ENCODE data around the gene SORCS3.

The SORCS3 gene

DNA sequence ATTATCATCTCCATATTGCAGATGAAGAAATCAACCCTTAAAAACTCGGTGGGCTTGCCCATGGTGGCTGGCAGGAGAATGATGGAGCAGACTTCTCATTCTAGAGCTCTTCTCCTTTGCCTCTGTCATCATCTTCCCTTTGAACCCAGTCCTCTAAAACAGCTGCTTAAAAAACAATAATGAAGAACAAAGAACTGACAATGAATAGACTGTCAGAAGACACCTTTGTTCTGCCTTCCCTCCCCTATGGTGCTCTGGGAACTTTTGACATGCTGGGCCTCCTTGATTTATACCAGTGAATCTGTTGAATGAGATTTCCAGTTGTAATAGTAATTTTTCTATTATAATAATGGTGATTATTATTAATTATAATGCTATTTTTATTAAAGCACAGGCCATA, 103.0 kb downstream of the SORCS3 start:
- TF ChIP-seq, protein P1, sequence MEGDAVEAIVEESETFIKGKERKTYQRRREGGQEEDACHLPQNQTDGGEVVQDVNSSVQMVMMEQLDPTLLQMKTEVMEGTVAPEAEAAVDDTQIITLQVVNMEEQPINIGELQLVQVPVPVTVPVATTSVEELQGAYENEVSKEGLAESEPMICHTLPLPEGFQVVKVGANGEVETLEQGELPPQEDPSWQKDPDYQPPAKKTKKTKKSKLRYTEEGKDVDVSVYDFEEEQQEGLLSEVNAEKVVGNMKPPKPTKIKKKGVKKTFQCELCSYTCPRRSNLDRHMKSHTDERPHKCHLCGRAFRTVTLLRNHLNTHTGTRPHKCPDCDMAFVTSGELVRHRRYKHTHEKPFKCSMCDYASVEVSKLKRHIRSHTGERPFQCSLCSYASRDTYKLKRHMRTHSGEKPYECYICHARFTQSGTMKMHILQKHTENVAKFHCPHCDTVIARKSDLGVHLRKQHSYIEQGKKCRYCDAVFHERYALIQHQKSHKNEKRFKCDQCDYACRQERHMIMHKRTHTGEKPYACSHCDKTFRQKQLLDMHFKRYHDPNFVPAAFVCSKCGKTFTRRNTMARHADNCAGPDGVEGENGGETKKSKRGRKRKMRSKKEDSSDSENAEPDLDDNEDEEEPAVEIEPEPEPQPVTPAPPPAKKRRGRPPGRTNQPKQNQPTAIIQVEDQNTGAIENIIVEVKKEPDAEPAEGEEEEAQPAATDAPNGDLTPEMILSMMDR (IDR thresholded peaks at IDR 0.05; ENCODE audit: extremely low read depth, insufficient read depth, missing control alignments) = no peak
- in situ Hi-C loops (cut with MboI; ENCODE audit: low pct_unique_long_range_greater_than_20kb, low sequenced_read_pairs, unreplicated experiment) = no loop called here
- DNase-seq (ENCODE audit: low spot score) = no peak

DNA sequence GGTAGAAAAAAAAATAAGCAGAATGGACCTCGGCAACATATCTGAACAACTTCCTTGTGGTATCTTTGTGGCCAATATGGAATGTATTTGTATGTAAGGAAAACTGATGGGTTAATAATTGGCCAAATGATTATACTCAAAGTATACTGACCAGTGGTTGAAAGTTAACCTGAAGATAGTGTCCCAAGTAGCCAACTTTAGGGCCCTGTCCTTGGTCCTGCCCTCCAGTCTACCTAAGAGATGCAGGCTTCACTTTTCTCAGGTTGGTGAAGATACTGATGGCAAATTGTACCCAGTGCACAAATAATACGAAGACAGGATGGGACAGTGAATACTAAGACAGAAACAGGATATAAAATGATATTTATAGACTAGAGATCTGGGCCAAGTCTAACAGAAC, 109.2 kb downstream of the SORCS3 start:
- DNase-seq (ENCODE audit: low spot score) = no peak
- TF ChIP-seq, protein P1 (IDR thresholded peaks at IDR 0.05; ENCODE audit: extremely low read depth, insufficient read depth, missing control alignments) = no peak
- in situ Hi-C loops (cut with MboI; ENCODE audit: low pct_unique_long_range_greater_than_20kb, low sequenced_read_pairs, unreplicated experiment) = no loop called here

DNA sequence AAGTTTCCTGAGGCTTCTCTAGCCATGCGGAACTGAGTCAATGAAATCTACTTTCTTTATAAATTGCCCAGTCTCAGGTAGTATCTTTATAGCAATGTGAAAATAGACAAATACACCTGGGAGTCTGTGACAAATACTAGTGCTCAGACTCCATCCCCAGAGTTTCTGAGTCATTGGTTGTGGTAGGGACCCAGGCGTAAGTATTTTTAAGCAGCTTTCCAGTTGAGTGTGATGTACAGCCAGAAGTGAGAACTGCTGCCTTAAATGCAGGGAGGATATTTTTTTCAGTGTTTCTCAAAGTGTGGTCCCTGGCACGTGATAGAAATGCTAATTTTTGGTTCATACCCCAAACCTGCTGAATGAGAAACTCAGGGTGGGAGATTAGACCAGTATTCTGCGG, 121.7 kb downstream of the SORCS3 start:
- TF ChIP-seq, protein P1 (IDR thresholded peaks at IDR 0.05; ENCODE audit: extremely low read depth, insufficient read depth, missing control alignments) = no peak
- DNase-seq (ENCODE audit: low spot score) = no peak
- in situ Hi-C loops (cut with MboI; ENCODE audit: low pct_unique_long_range_greater_than_20kb, low sequenced_read_pairs, unreplicated experiment) = no loop called here

DNA sequence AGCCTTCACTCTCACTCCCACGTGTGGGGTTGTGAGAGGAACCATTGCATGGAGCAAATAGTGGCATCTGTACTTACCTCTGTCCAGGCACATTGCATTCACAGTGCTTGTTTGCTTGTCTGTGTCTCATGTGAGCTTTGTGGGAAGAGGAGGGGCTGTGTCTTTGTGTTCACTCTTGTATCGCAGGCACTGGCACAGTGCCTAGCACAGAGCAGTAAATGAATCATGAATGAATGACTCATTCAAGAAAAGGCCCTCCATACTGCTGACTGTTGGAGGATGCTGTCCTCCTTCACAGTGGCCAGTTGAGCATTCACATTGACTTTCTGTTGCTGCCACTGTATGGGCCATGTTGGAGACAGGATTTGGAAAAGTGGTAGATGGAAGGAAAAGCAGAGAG, 125.3 kb downstream of the SORCS3 start:
- DNase-seq (ENCODE audit: low spot score) = no peak
- in situ Hi-C loops (cut with MboI; ENCODE audit: low pct_unique_long_range_greater_than_20kb, low sequenced_read_pairs, unreplicated experiment) = no loop called here
- TF ChIP-seq, protein P1 (IDR thresholded peaks at IDR 0.05; ENCODE audit: extremely low read depth, insufficient read depth, missing control alignments) = no peak

DNA sequence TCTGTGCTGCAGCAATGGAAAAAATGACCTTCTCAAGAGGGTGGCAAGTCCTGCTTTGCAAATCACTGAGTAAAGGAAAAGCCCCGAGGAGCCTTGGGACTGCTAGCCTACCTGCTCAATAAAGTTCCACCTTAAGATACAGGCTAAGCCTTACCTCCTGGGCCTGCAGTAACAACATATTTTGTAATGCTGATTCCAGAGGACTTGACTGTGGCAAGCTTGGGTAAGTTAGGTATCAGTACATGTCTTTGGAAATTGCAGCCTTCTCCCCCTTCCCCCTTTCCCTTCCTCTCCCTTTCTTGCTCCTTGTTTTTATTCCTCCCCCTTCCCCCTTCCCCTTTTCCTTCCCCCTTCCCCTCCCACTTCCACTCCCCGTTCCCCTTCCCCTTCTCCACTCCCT, 126.2 kb downstream of the SORCS3 start:
- TF ChIP-seq, protein P1 (IDR thresholded peaks at IDR 0.05; ENCODE audit: extremely low read depth, insufficient read depth, missing control alignments) = no peak
- in situ Hi-C loops (cut with MboI; ENCODE audit: low pct_unique_long_range_greater_than_20kb, low sequenced_read_pairs, unreplicated experiment) = no loop called here
- no peak for DNase-seq (ENCODE audit: low spot score)

DNA sequence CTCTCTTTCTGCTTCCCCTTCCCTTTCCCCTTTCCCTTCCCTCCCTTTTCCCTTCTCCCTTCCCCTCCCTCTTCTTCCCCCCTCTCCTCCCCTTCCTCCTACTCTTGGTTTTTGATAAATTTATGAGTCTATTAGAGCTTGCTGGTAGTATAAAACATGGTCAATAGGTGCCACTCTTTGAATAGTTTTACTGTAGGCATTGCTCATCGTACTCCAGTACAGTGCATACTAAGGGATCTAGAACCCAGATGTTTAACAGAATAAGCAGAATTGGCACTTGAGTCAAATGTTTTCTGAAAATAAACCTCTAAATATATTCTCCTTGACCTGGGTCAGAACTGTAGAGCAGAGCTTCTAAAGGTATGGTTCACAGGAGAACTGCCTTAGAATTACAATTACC, 126.7 kb downstream of the SORCS3 start:
- no peak for DNase-seq (ENCODE audit: low spot score)
- TF ChIP-seq, protein P1 (IDR thresholded peaks at IDR 0.05; ENCODE audit: extremely low read depth, insufficient read depth, missing control alignments) = no peak
- in situ Hi-C loops (cut with MboI; ENCODE audit: low pct_unique_long_range_greater_than_20kb, low sequenced_read_pairs, unreplicated experiment) = no loop called here

DNA sequence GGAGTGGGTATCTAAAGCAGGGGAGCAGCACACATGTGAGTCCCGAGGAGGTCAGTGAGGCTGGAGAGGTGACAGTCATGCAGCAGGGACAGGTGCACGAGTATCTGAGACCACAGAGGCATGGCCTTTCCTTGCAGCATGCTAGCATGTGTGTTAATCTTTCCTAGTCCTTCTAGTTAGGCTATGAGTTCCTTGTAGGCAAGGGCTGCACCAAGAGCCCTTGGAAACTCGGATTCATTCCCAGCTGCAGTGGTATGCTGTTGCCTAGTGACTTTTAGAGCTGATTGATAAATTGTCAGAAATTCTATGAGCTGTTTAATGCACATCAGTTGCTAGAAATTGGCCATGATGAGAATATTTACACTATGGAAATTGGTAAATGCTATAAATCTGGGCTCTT, 132.0 kb downstream of the SORCS3 start:
- in situ Hi-C loops (cut with MboI; ENCODE audit: low pct_unique_long_range_greater_than_20kb, low sequenced_read_pairs, unreplicated experiment) = no loop called here
- TF ChIP-seq, protein P1 (IDR thresholded peaks at IDR 0.05; ENCODE audit: extremely low read depth, insufficient read depth, missing control alignments) = no peak
- no peak for DNase-seq (ENCODE audit: low spot score)
